ENCODE measurements around the gene XRCC3.
"Not testable (repeated sequence)": the region's sequence is repeated elsewhere in the genome, so short reads cannot be mapped to it uniquely, and the experiment has no call there.

The XRCC3 gene

DNA sequence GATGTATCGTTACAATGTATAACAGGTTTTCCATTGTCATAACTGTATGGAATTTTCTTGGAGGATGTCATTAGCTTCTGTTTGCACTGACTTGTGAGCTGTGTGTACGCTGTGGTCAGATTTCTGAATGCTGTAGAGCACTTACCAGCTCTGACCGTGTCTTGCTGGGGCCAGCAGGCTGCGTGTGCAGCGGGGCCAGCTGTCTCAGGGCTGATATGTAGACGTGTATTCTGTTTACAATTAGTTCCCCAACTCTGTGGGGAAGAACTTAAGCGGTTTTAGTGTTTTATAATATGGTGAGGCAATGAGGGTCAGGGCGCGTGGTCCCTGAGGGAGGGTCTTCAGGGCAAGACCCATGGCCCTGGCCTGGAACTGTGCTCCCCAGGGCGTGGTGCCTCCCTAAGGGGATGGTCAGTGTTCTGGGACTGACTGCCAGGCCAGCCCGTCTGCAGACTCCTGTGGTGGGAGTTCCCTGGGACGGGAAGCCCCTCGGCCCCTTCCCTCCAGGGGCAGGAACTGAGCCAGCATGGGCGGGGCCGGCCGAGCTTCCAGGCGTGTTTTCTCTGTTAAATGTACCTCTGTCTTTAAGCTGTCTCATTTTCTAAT, 18.7 kb downstream of the XRCC3 start:
- H3K36me3 ChIP-seq (ENCODE audit: control insufficient read depth, insufficient read depth, low read length): peaks cover 75% of the 10 kb centered on the region
- H3K4me1 ChIP-seq (ENCODE audit: control insufficient read depth, insufficient read depth, low read length): no peaks in the 10 kb centered on the region

GRCh38 chr14:103696070-103696402, 19.2 kb downstream of the XRCC3 start:
- Histone ChIP-seq H3K27ac (ENCODE audit: low read depth, low read length) (no peak overlapping the region), H3K36me3 (ENCODE audit: control insufficient read depth, insufficient read depth, low read length) (peaks cover 77% of the 10 kb centered on the region), H3K9ac (ENCODE audit: low read depth, low read length) (no peak overlapping the region), H3K4me3 (ENCODE audit: low read depth, low read length) (no peak overlapping the region), H3K27me3 (ENCODE audit: control insufficient read depth, insufficient read depth, low read length) (no peaks in the 10 kb centered on the region), H3K4me1 (ENCODE audit: control insufficient read depth, insufficient read depth, low read length) (no peaks in the 10 kb centered on the region), H3K9me3 (ENCODE audit: control insufficient read depth, insufficient read depth, low read length) (no peaks in the 10 kb centered on the region)

More for the DNA sequence above, 18.7 kb downstream of the XRCC3 start:
- Histone ChIP-seq H3K27ac (ENCODE audit: low read depth, low read length) (peak overlapping the region; percentile 1), H3K4me3 (ENCODE audit: low read depth, low read length) (no peak overlapping the region), H3K9me3 (ENCODE audit: control insufficient read depth, insufficient read depth, low read length) (no peaks in the 10 kb centered on the region), H3K9ac (ENCODE audit: low read depth, low read length) (no peak overlapping the region), H3K27me3 (ENCODE audit: control insufficient read depth, insufficient read depth, low read length) (no peaks in the 10 kb centered on the region)

DNA sequence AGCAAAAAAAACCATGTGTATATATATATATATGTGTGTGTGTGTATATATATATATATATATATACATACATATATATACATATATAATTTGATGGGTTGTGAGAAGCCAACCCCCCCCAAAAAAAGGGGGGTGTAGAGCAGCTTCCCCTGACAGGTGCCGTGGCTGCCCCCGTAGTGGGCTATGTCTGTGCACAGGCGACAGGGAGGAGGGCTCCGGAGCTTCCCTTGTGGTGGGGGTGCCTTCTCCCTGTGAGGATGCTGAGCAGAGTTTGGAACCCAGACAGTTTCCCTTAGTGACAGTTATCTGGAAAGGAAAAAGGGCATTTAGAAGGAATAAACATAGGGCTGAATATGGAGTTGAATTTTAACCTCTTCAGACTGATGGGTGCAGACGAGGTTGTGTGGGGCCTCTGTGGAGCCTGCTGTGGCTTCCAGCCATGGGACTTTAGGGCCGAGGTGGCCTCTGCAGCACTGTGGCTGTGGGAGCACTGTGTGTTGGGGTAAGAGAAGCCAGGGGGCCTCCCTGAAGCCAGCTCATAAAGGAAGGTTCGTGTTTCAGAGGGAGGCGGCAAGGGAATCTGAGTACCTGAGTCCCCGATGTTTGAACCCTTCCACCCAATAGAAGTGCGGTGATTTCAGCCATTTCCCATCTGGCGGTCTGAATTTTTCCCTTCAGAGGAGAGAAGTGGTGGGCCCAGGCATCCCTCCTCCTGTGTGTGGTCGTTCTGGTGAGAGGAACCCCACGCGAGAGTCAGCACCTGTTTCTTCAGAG, 19.8 kb downstream of the XRCC3 start:
- Histone ChIP-seq H3K27ac (ENCODE audit: low read depth, low read length) (no peak overlapping the region), H3K4me3 (ENCODE audit: low read depth, low read length) (no peak overlapping the region), H3K4me1 (ENCODE audit: control insufficient read depth, insufficient read depth, low read length) (no peaks in the 10 kb centered on the region), H3K36me3 (ENCODE audit: control insufficient read depth, insufficient read depth, low read length) (peaks cover 78% of the 10 kb centered on the region), H3K27me3 (ENCODE audit: control insufficient read depth, insufficient read depth, low read length) (no peaks in the 10 kb centered on the region), H3K9me3 (ENCODE audit: control insufficient read depth, insufficient read depth, low read length) (no peaks in the 10 kb centered on the region), H3K9ac (ENCODE audit: low read depth, low read length) (no peak overlapping the region)

- Histone ChIP-seq H3K36me3 (ENCODE audit: control insufficient read depth, insufficient read depth, low read length) (peaks cover 72% of the 10 kb centered on the region), H3K27me3 (ENCODE audit: control insufficient read depth, insufficient read depth, low read length) (no peaks in the 10 kb centered on the region), H3K9ac (ENCODE audit: low read depth, low read length) (no peak overlapping the region), H3K9me3 (ENCODE audit: control insufficient read depth, insufficient read depth, low read length) (no peaks in the 10 kb centered on the region), H3K4me1 (ENCODE audit: control insufficient read depth, insufficient read depth, low read length) (no peaks in the 10 kb centered on the region), H3K4me3 (ENCODE audit: low read depth, low read length) (no peak overlapping the region), H3K27ac (ENCODE audit: low read depth, low read length) (no peak overlapping the region)
These were observed 20.7 kb downstream of the XRCC3 start for GRCh38 chr14:103694572-103695026.

GRCh38 chr14:103693515-103693914, 21.7 kb downstream of the XRCC3 start:
- peaks cover 72% of the 10 kb centered on the region for H3K36me3 ChIP-seq (ENCODE audit: control insufficient read depth, insufficient read depth, low read length)
- H3K27ac ChIP-seq (ENCODE audit: low read depth, low read length): no peak overlapping the region
- H3K9ac ChIP-seq (ENCODE audit: low read depth, low read length): no peak overlapping the region
- H3K4me3 ChIP-seq (ENCODE audit: low read depth, low read length): no peak overlapping the region
- no peaks in the 10 kb centered on the region for H3K9me3 ChIP-seq (ENCODE audit: control insufficient read depth, insufficient read depth, low read length)
- H3K27me3 ChIP-seq (ENCODE audit: control insufficient read depth, insufficient read depth, low read length): no peaks in the 10 kb centered on the region
- H3K4me1 ChIP-seq (ENCODE audit: control insufficient read depth, insufficient read depth, low read length): no peaks in the 10 kb centered on the region

DNA sequence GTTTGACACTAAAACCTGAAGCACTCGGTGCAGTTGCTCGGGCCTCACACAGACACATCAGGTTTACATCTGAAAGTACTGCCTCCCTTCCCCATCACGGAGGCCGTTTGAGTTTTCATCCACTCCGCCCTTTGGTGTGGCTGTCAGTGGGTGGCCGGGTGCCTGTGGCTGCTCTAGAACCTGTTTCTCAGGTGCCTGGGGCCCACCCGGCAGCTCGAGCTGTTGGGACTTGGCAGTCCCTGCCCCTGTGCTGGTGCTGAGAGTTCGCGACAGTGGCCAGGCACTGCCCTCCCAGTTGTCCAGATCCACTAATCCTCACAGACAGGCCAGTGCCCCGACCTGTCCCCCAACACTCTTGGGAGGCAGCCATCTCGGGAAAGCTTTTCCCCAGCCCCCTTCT, 22.4 kb downstream of the XRCC3 start:
- no peak overlapping the region for H3K9ac ChIP-seq (ENCODE audit: low read depth, low read length)
- H3K27me3 ChIP-seq (ENCODE audit: control insufficient read depth, insufficient read depth, low read length): no peaks in the 10 kb centered on the region
- H3K4me3 ChIP-seq (ENCODE audit: low read depth, low read length): no peak overlapping the region
- H3K9me3 ChIP-seq (ENCODE audit: control insufficient read depth, insufficient read depth, low read length): no peaks in the 10 kb centered on the region
- H3K4me1 ChIP-seq (ENCODE audit: control insufficient read depth, insufficient read depth, low read length): no peaks in the 10 kb centered on the region
- peaks cover 71% of the 10 kb centered on the region for H3K36me3 ChIP-seq (ENCODE audit: control insufficient read depth, insufficient read depth, low read length)
- no peak overlapping the region for H3K27ac ChIP-seq (ENCODE audit: low read depth, low read length)

DNA sequence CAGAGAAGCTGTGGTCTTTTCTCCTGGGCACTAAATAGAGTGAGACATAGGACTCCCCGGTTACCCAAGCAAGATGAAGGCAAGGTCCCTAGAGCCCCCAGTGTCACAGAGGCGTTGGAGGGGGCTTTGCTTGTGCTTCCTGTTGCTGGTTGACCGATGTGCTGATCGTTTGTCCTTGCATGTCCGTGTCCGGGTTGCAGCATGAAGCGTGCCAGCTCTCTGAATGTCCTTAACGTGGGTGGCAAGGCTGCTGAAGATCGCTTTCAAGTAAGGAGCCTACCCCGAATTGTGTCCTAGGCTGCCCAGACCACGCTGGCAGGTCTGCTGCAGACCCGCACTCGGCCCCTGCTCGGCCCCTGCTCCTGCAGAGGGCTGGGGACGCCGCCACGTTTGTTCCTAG, 23.1 kb downstream of the XRCC3 start:
- Histone ChIP-seq H3K9me3 (ENCODE audit: control insufficient read depth, insufficient read depth, low read length) (no peaks in the 10 kb centered on the region), H3K9ac (ENCODE audit: low read depth, low read length) (no peak overlapping the region), H3K4me1 (ENCODE audit: control insufficient read depth, insufficient read depth, low read length) (no peaks in the 10 kb centered on the region), H3K4me3 (ENCODE audit: low read depth, low read length) (no peak overlapping the region), H3K27ac (ENCODE audit: low read depth, low read length) (no peak overlapping the region), H3K27me3 (ENCODE audit: control insufficient read depth, insufficient read depth, low read length) (no peaks in the 10 kb centered on the region), H3K36me3 (ENCODE audit: control insufficient read depth, insufficient read depth, low read length) (peaks cover 71% of the 10 kb centered on the region)

DNA sequence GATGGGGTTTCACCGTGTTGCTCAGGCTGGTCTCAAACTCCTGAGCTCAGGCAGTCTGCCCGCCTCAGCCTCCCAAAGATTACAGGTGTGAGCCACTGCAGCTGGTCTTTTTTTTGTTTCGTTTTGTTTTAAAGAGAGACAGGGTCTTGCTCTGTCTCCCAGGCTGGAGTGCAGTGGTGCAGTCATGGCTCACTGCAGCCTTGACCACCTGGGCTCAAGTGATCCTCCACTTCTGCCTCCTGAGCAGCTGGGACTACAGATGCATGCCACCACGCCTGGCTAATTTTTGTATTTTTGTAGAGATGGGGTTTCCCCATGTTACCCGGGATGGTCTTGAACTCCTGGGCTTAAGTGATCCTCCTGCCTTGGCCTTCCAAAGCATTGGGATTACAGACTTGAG, 23.6 kb downstream of the XRCC3 start:
- H3K27ac ChIP-seq (ENCODE audit: low read depth, low read length); H3K9ac ChIP-seq (ENCODE audit: low read depth, low read length); H3K4me1 ChIP-seq (ENCODE audit: control insufficient read depth, insufficient read depth, low read length); H3K9me3 ChIP-seq (ENCODE audit: control insufficient read depth, insufficient read depth, low read length); H3K4me3 ChIP-seq (ENCODE audit: low read depth, low read length); H3K27me3 ChIP-seq (ENCODE audit: control insufficient read depth, insufficient read depth, low read length): not testable (repeated sequence)
- peaks cover 75% of the 10 kb centered on the region for H3K36me3 ChIP-seq (ENCODE audit: control insufficient read depth, insufficient read depth, low read length)

- Histone ChIP-seq H3K27me3 (ENCODE audit: control insufficient read depth, insufficient read depth, low read length) (no peaks in the 10 kb centered on the region), H3K4me1 (ENCODE audit: control insufficient read depth, insufficient read depth, low read length) (no peaks in the 10 kb centered on the region), H3K27ac (ENCODE audit: low read depth, low read length) (no peak overlapping the region), H3K9me3 (ENCODE audit: control insufficient read depth, insufficient read depth, low read length) (no peaks in the 10 kb centered on the region), H3K36me3 (ENCODE audit: control insufficient read depth, insufficient read depth, low read length) (peaks cover 83% of the 10 kb centered on the region), H3K9ac (ENCODE audit: low read depth, low read length) (no peak overlapping the region), H3K4me3 (ENCODE audit: low read depth, low read length) (no peak overlapping the region)
These were observed 24.9 kb downstream of the XRCC3 start for GRCh38 chr14:103690332-103690731.

DNA sequence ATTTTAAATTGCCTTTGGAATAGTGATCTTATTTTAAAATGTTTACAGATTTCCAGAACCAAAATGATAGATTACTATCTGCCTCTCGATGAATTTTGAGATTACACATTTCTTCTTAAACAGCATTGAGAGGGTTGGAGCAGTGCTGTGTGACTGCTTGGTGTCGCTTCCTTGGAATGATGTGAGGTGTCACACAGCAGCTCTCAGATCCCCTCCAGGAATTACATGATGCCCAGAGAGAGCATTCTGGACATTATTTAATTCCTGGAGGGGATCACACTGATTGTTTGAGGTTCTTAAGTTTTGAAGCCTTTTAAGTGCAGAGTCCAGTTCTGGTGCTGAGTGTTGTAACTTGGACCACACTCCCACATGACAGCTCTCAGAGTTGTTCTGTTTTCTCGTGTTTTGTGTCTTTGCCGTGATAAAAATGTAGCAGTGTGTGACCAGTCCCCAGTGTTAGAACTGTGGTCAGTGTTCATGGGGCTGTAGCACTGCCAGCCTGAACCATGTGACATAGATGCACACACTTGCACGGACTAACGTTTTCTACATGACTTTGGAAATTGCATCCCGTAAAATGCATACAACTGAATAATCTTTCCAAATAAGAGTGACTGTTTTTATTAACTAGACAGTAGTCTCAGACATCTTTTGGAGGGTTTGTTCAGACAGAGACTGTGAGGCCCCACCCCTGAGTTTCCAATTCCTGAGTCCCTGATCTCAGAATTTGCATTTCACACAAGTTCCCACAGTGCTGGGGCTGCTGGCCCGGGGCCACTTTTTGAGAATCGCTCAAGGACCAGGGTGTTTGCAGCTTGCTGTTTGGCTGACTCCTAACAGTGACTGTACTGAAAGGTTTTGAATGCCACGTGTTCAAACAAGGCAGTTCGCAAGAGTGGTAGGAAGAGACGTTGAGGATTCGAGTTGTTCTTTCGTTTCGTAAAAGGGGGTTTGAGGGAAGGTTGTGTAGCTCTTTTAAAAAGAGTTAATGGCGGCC, 26.0 kb downstream of the XRCC3 start:
- no peak overlapping the region for H3K9ac ChIP-seq (ENCODE audit: low read depth, low read length)
- H3K4me3 ChIP-seq (ENCODE audit: low read depth, low read length): no peak overlapping the region
- H3K27me3 ChIP-seq (ENCODE audit: control insufficient read depth, insufficient read depth, low read length): no peaks in the 10 kb centered on the region
- peaks cover 86% of the 10 kb centered on the region for H3K36me3 ChIP-seq (ENCODE audit: control insufficient read depth, insufficient read depth, low read length)
- no peak overlapping the region for H3K27ac ChIP-seq (ENCODE audit: low read depth, low read length)
- H3K9me3 ChIP-seq (ENCODE audit: control insufficient read depth, insufficient read depth, low read length): no peaks in the 10 kb centered on the region
- no peaks in the 10 kb centered on the region for H3K4me1 ChIP-seq (ENCODE audit: control insufficient read depth, insufficient read depth, low read length)

- Histone ChIP-seq H3K36me3 (ENCODE audit: control insufficient read depth, insufficient read depth, low read length) (peaks cover 86% of the 10 kb centered on the region), H3K4me3 (ENCODE audit: low read depth, low read length) (no peak overlapping the region), H3K27ac (ENCODE audit: low read depth, low read length) (no peak overlapping the region), H3K4me1 (ENCODE audit: control insufficient read depth, insufficient read depth, low read length) (no peaks in the 10 kb centered on the region), H3K9ac (ENCODE audit: low read depth, low read length) (no peak overlapping the region), H3K9me3 (ENCODE audit: control insufficient read depth, insufficient read depth, low read length) (no peaks in the 10 kb centered on the region), H3K27me3 (ENCODE audit: control insufficient read depth, insufficient read depth, low read length) (no peaks in the 10 kb centered on the region)
These were observed 26.8 kb downstream of the XRCC3 start for GRCh38 chr14:103688441-103688840.
